BJ (cell line): ENCODE measurements around the gene CFAP97D1. TPM values are rescaled to one million over a fixed set of nuclear protein-coding genes. Genes with fewer than 3 reads are reported as not detected.

Experiments used
- CTCF ChIA-PET: fragments of 350-600 bp; formaldehyde crosslinking; extraction: SDS; loops from one replicate; lab custom pipeline; 2021; ENCODE audit warnings: antibody characterized with exemption, inconsistent platforms; lab: Yijun Ruan, JAX
- POLR2A ChIA-PET: fragments of 300-600 bp; sonication (Branson Sonifier 250); formaldehyde crosslinking; extraction: SDS; loops from one replicate; lab custom pipeline; 2021; ENCODE audit warnings: antibody characterized with exemption; lab: Charles Lee
- DNase-seq: peaks from one replicate; pipeline ENCODE4 v3.0.0-alpha.2; 2011; ENCODE audit warnings: low read depth
- H3K27me3 ChIP-seq: 2 replicates; pipeline ENCODE4 v1.6.0; 2011; ENCODE audit warnings: low read length; ENCODE audit not compliant: control insufficient read depth, insufficient read depth
- H3K36me3 ChIP-seq: 2 replicates; pipeline ENCODE4 v1.5.1; 2011; ENCODE audit warnings: low read length; ENCODE audit not compliant: control insufficient read depth, insufficient read depth
- H3K4me3 ChIP-seq: 2 replicates; pipeline ENCODE4 v1.5.1; 2011; ENCODE audit warnings: low read depth, mild to moderate bottlenecking, control low read depth, low read length
- CTCF ChIP-seq: IDR thresholded peaks from 2 replicates; pipeline ENCODE4 v1.5.1; 2011; ENCODE audit warnings: low read depth, mild to moderate bottlenecking, control low read depth, inconsistent platforms, low read length, moderate library complexity; ENCODE audit not compliant: insufficient read depth
- polyA plus RNA-seq: library from polyadenylated mRNA; depleted of rRNA; stranded (reverse); fragments of >200 nt; gene quantifications from 2 replicates; pipeline ENCODE4 v1.2.3, GENCODE V29; 2011

CFAP97D1 gene
- polyA plus RNA-seq, 1 experiment: not detected

- no peak overlapping the region for H3K4me3 ChIP-seq
- no peak for DNase-seq
- CTCF ChIA-PET: interaction anchor here (1.2 to 1.3 kb wide), 3 partner anchors 22 to 43 kb away, joined by 3 to 4 read pairs (median 3); no protein-coding TSS in a partner anchor
Observed at GRCh38 chr17:43737722-43738121, 42.5 kb upstream of the CFAP97D1 start.

GRCh38 chr17:43740541-43740940 lies 39.7 kb upstream of the CFAP97D1 start:
- POLR2A ChIA-PET: no interaction called here

More at GRCh38 chr17:43737722-43738121, 42.5 kb upstream of the CFAP97D1 start:
- POLR2A ChIA-PET: no interaction called here
- no peak for TF ChIP-seq CTCF
- Histone ChIP-seq H3K36me3 (no peaks in the 10 kb centered on the region), H3K27me3 (no peaks in the 10 kb centered on the region)

GRCh38 chr17:43741636-43742035 lies 38.6 kb upstream of the CFAP97D1 start:
- TF ChIP-seq CTCF: no peak
- ChIA-PET POLR2A (no interaction called here), CTCF (interaction anchor here (0.6 to 2.8 kb wide), 4 partner anchors 9 to 356 kb away, joined by 3 to 12 read pairs (median 6); partner anchors contain the start of gene SOST)
- Histone ChIP-seq H3K4me3 (no peak overlapping the region), H3K27me3 (no peaks in the 10 kb centered on the region), H3K36me3 (no peaks in the 10 kb centered on the region)
- no peak for DNase-seq

More at GRCh38 chr17:43740541-43740940, 39.7 kb upstream of the CFAP97D1 start:
- no peak for DNase-seq
- no peak for TF ChIP-seq CTCF
- Histone ChIP-seq H3K36me3 (no peaks in the 10 kb centered on the region), H3K27me3 (no peaks in the 10 kb centered on the region), H3K4me3 (no peak overlapping the region)
- CTCF ChIA-PET: interaction anchor here (0.6 to 2.8 kb wide), 7 partner anchors 10 to 164 kb away, joined by 3 to 16 read pairs (median 3); partner anchors contain the start of gene SOST

GRCh38 chr17:43745541-43745940 lies 34.7 kb upstream of the CFAP97D1 start:
- H3K36me3 ChIP-seq: no peaks in the 10 kb centered on the region
- no peak for DNase-seq
- no peak for TF ChIP-seq CTCF
- POLR2A ChIA-PET: no interaction called here
- H3K27me3 ChIP-seq: no peaks in the 10 kb centered on the region
- CTCF ChIA-PET: interaction anchor here (1.5 to 1.6 kb wide), 2 partner anchors 14 to 51 kb away, joined by 8 to 10 read pairs; no protein-coding TSS in a partner anchor
- H3K4me3 ChIP-seq: no peak overlapping the region

GRCh38 chr17:43750153-43750552 lies 30.1 kb upstream of the CFAP97D1 start:
- CTCF ChIA-PET: interaction anchor here (1.1 to 19.9 kb wide), 4 partner anchors 9 to 50 kb away, joined by 3 to 784 read pairs (median 14); no protein-coding TSS in a partner anchor
- POLR2A ChIA-PET: no interaction called here
- TF ChIP-seq CTCF: no peak
- Histone ChIP-seq H3K36me3 (no peaks in the 10 kb centered on the region), H3K4me3 (no peak overlapping the region), H3K27me3 (peaks cover 3% of the 10 kb centered on the region; the same call in 1 of the 2 replicates)
- DNase-seq: no peak
